IMR-90 (cell line): Measurements from ENCODE around the gene ZNF765. TPM values are rescaled to one million over a fixed set of nuclear protein-coding genes. Genes with fewer than 3 reads are reported as not detected.

Experiments
- ATAC-seq: fragments of 200-7000 bp; cut with Tn5 transposase; 2 replicates; pipeline ENCODE4 v1.9.1; 2020; ENCODE audit warnings: low read depth, mild to moderate bottlenecking, moderate library complexity
- BruUV-seq: library from RNA; stranded (reverse); fragments of 400-500 nt; replicated peaks from 2 replicates; lab custom pipeline; 2021; lab: Mats Ljungman, UMichigan
- CTCF ChIA-PET: fragments of 300-600 bp; formaldehyde crosslinking; extraction: SDS; loops from one replicate; lab custom pipeline; 2021; ENCODE audit warnings: antibody characterized with exemption; lab: Yijun Ruan, JAX
- POLR2A ChIA-PET: fragments of 300-600 bp; sonication (Branson Sonifier 250); formaldehyde crosslinking; loops from one replicate; lab custom pipeline; 2022; ENCODE audit warnings: antibody characterized with exemption; ENCODE audit not compliant: unreplicated experiment; lab: Charles Lee
- DNase-seq: peaks from one replicate; pipeline ENCODE4 v3.0.0; 2013
- H2AFZ ChIP-seq: replicated peaks from 2 replicates; pipeline ENCODE3; 2013; ENCODE audit warnings: low read length, mild to moderate bottlenecking; ENCODE audit not compliant: poor library complexity
- H2AK5ac ChIP-seq: 2 replicates; pipeline ENCODE4 v1.6.1; 2013; ENCODE audit warnings: low read depth, low read length, inconsistent platforms
- H2AK9ac ChIP-seq: replicated peaks from 2 replicates; pipeline ENCODE3; 2013; ENCODE audit warnings: mild to moderate bottlenecking, low read depth, low read length, moderate library complexity; ENCODE audit not compliant: poor library complexity
- H2BK120ac ChIP-seq: 2 replicates; pipeline ENCODE4 v1.6.1; 2013; ENCODE audit warnings: low read depth, low read length, inconsistent platforms
- H2BK15ac ChIP-seq: 3 replicates; pipeline ENCODE4 v1.6.1; 2013; ENCODE audit warnings: low read depth, low read length, inconsistent platforms
- H2BK20ac ChIP-seq: 2 replicates; pipeline ENCODE4 v1.6.1; 2013; ENCODE audit warnings: low read depth, mild to moderate bottlenecking, inconsistent platforms, low read length, moderate library complexity
- H2BK5ac ChIP-seq: 2 replicates; pipeline ENCODE4 v1.6.1; 2013; ENCODE audit warnings: mild to moderate bottlenecking, low read depth, low read length, inconsistent platforms; ENCODE audit not compliant: poor library complexity, severe bottlenecking
- H3K14ac ChIP-seq: replicated peaks from 2 replicates; pipeline ENCODE4 v1.6.1; 2013; ENCODE audit warnings: low read depth, low read length, inconsistent platforms
- H3K18ac ChIP-seq: 2 replicates; pipeline ENCODE4 v1.6.1; 2013; ENCODE audit warnings: low read depth, low read length, control low read depth
- H3K23ac ChIP-seq: 2 replicates; pipeline ENCODE4 v1.6.1; 2013; ENCODE audit warnings: low read depth, low read length, inconsistent platforms
- H3K27ac ChIP-seq: 2 replicates; pipeline ENCODE4 v1.5.1; 2013; ENCODE audit warnings: mild to moderate bottlenecking, control low read depth, low read length; ENCODE audit not compliant: insufficient read depth
- H3K27me3 ChIP-seq: 2 replicates; pipeline ENCODE4 v1.6.1; 2013; ENCODE audit warnings: low read length; ENCODE audit not compliant: control insufficient read depth, insufficient read depth
- H3K36me3 ChIP-seq: 2 replicates; pipeline ENCODE4 v1.6.1; 2013; ENCODE audit warnings: low read length, mixed read lengths; ENCODE audit not compliant: control insufficient read depth, insufficient read depth
- H3K4ac ChIP-seq: 2 replicates; pipeline ENCODE4 v1.6.1; 2013; ENCODE audit warnings: low read depth, low read length, inconsistent platforms
- H3K4me1 ChIP-seq: 2 replicates; pipeline ENCODE4 v1.6.1; 2013; ENCODE audit warnings: low read length, mixed read lengths; ENCODE audit not compliant: control insufficient read depth, insufficient read depth
- H3K4me2 ChIP-seq: 2 replicates; pipeline ENCODE4 v1.6.1; 2013; ENCODE audit warnings: low read depth, mild to moderate bottlenecking, control low read depth, low read length, moderate library complexity
- H3K4me3 ChIP-seq: 2 replicates; pipeline ENCODE4 v1.5.1; 2013; ENCODE audit warnings: low read depth, mild to moderate bottlenecking, control low read depth, low read length, moderate library complexity; ENCODE audit not compliant: insufficient read depth
- H3K56ac ChIP-seq: 2 replicates; pipeline ENCODE4 v1.6.1; 2013; ENCODE audit warnings: low read length, inconsistent platforms; ENCODE audit not compliant: insufficient read depth; ENCODE audit errors: extremely low read depth
- H3K79me1 ChIP-seq, 2 experiments: 2 replicates each; pipeline ENCODE4 v1.6.1; 2013; ENCODE audit warnings: low read length in 2 of 2, inconsistent platforms in 1 of 2, low read depth in 1 of 2
- H3K9ac ChIP-seq: 2 replicates; pipeline ENCODE4 v1.6.1; 2013; ENCODE audit warnings: low read depth, low read length, control low read depth
- H3K9me1 ChIP-seq: 2 replicates; pipeline ENCODE4 v1.6.1; 2013; ENCODE audit warnings: low read length, inconsistent platforms; ENCODE audit not compliant: insufficient read depth
- H3K9me3 ChIP-seq: 2 replicates; pipeline ENCODE4 v1.6.1; 2013; ENCODE audit warnings: low read length; ENCODE audit not compliant: control insufficient read depth, insufficient read depth
- H4K20me1 ChIP-seq: 2 replicates; pipeline ENCODE4 v1.6.1; 2013; ENCODE audit warnings: low read length, inconsistent platforms; ENCODE audit not compliant: insufficient read depth
- H4K5ac ChIP-seq: 2 replicates; pipeline ENCODE4 v1.6.1; 2013; ENCODE audit warnings: mild to moderate bottlenecking, low read depth, low read length, control low read depth
- H4K8ac ChIP-seq, 2 experiments: 2 replicates each; pipeline ENCODE4 v1.6.1; 2013; ENCODE audit warnings: low read depth in 2 of 2, low read length in 2 of 2, control low read depth in 1 of 2, inconsistent platforms in 1 of 2
- H4K91ac ChIP-seq: 2 replicates; pipeline ENCODE4 v1.6.1; 2013; ENCODE audit warnings: low read depth, low read length, inconsistent platforms; ENCODE audit not compliant: insufficient read depth
- BHLHE40 ChIP-seq: fragments of 150-350 bp; IDR thresholded peaks from 2 replicates; pipeline ENCODE4 v1.6.1; 2016; ENCODE audit warnings: mild to moderate bottlenecking, low read depth, low read length
- CEBPB ChIP-seq: IDR thresholded peaks from 2 replicates; pipeline ENCODE4 v1.6.1; 2012; ENCODE audit warnings: low read depth, low read length, improper control_type of control experiment
- FOS ChIP-seq: fragments of 150-350 bp; IDR thresholded peaks from 2 replicates; pipeline ENCODE4 v1.6.1; 2016; ENCODE audit warnings: low read depth, low read length
- MAFK ChIP-seq: IDR thresholded peaks from 2 replicates; pipeline ENCODE4 v1.6.1; 2012; ENCODE audit warnings: low read depth, low read length, improper control_type of control experiment
- MXI1 ChIP-seq: IDR thresholded peaks from 2 replicates; pipeline ENCODE4 v1.6.1; 2012; ENCODE audit warnings: low read depth, mild to moderate bottlenecking, low read length, moderate library complexity, borderline replicate concordance
- NFE2L2 ChIP-seq: fragments of 150-350 bp; IDR thresholded peaks from 2 replicates; pipeline ENCODE4 v1.6.1; 2016; ENCODE audit warnings: low read depth, mild to moderate bottlenecking, low read length
- POLR2A ChIP-seq: IDR thresholded peaks from 2 replicates; pipeline ENCODE4 v1.6.1; 2012; ENCODE audit warnings: mild to moderate bottlenecking, low read depth, low read length
- RAD21 ChIP-seq: IDR thresholded peaks from 2 replicates; pipeline ENCODE4 v1.6.1; 2012; ENCODE audit warnings: low read length, improper control_type of control experiment
- RCOR1 ChIP-seq: IDR thresholded peaks from 2 replicates; pipeline ENCODE4 v1.6.1; 2012; ENCODE audit warnings: mild to moderate bottlenecking, low read length, improper control_type of control experiment; ENCODE audit not compliant: insufficient replicate concordance
- RFX5 ChIP-seq: IDR thresholded peaks from 2 replicates; pipeline ENCODE4 v1.8.0; 2012; ENCODE audit warnings: low read depth, mild to moderate bottlenecking, low read length, moderate library complexity
- SMC3 ChIP-seq: fragments of 150-350 bp; IDR thresholded peaks from 2 replicates; pipeline ENCODE4 v1.6.1; 2016; ENCODE audit warnings: low read depth, mild to moderate bottlenecking, antibody characterized with exemption, low read length, moderate library complexity
- USF2 ChIP-seq: fragments of 150-350 bp; IDR thresholded peaks from 2 replicates; pipeline ENCODE4 v1.6.1; 2017; ENCODE audit warnings: mild to moderate bottlenecking, antibody characterized with exemption, low read length, low read depth
- WGBS, 2 experiments: methylation state at CpG; one replicate each; pipeline versions ENCODE4 v1.1.5 to v1.1.7; 2013; ENCODE audit warnings: missing lambda C conversion rate in 2 of 2; ENCODE audit not compliant: insufficient read length in 1 of 2; ENCODE audit errors: extremely low coverage in 2 of 2; 5-methylcytosine and 5-hydroxymethylcytosine counted together
- dilution Hi-C: fragments of 300-500 bp; cut with HindIII; formaldehyde crosslinking; loops from one replicate; pipeline ENCODE4 v1.14.3; 2018; ENCODE audit warnings: low sequenced_read_pairs; ENCODE audit not compliant: unreplicated experiment
- in situ Hi-C: fragments of 300-500 bp; cut with MboI; formaldehyde crosslinking; loops from 3 replicates; pipeline ENCODE4 v1.14.3; 2019; ENCODE audit warnings: low sequenced_read_pairs, inconsistent platforms, mixed read lengths
- intact Hi-C: fragments of 100-400 bp; cut with micrococcal nuclease; formaldehyde crosslinking; loops from 2 replicates; pipeline ENCODE4 v1.10.0; 2022
- polyA plus RNA-seq, 3 experiments: library from polyadenylated mRNA; depleted of rRNA; stranded (reverse); fragments of >200 nt; gene quantifications; 2 replicates each; pipeline ENCODE4 v1.2.3, GENCODE V29; 2012; ENCODE audit warnings: low replicate concordance in 1 of 3
- total RNA-seq: library from RNA; depleted of rRNA; stranded (reverse); fragments of >200 nt; gene quantifications from 2 replicates; pipeline ENCODE4 v1.2.3, GENCODE V29; 2012
- TF ChIP-seq, protein P1 (sequence below): conservative IDR thresholded peaks from 2 replicates; pipeline ENCODE4 v1.5.1; 2012; ENCODE audit warnings: mild to moderate bottlenecking, low read depth, low read length, improper control_type of control experiment

ZNF765 gene
- total and polyA plus RNA-seq, 2 of the 4 experiments (the other 2 are of a cell fraction) = 2.3 to 18.1 TPM

DNA sequence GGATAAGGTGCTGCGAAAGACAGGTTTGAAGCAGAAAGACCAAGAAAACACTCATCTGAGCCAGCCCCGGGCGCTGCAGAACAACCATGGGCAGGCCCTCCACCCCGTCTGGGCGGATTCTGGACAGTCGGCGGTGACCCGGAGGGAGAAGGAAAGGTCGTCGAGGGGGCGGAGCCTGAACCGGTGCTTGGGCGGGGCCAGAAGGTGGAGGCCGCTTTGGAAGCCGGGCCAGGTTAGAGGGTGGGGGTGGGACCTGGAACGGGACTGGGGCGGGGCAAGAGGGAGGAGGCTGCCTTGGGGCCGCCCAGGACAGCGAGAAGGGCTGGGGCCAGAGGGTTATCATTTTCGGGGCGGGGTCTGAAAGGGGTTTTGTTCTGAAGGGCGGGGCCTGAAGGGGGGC lies 5.0 kb upstream of the ZNF765 start:
- in situ Hi-C loops (no loop called here), intact Hi-C loops (loop anchor here (10.0 kb wide), 1 partner anchor 195 kb away; the partner anchor contains the start of gene ZNF665), dilution Hi-C loops (no loop called here)
- Histone ChIP-seq H4K8ac (no peak overlapping the region), H3K56ac (no peak overlapping the region), H3K79me1 (no peaks in the 10 kb centered on the region), H4K20me1 (no peaks in the 10 kb centered on the region), H3K9ac (no peak overlapping the region), H3K9me1 (no peaks in the 10 kb centered on the region), H3K36me3 (0 out of 2 replicates have a peak, but pooled peaks cover 3% of the 10 kb centered on the region), H3K18ac (no peak overlapping the region), H2AFZ (no peak overlapping the region), H3K4ac (no peak overlapping the region), H3K4me3 (no peak overlapping the region), H3K14ac (no peak overlapping the region), H3K4me2 (no peak overlapping the region), H3K27me3 (no peaks in the 10 kb centered on the region), H4K5ac (no peak overlapping the region), H2BK5ac (no peak overlapping the region), H2AK9ac (no peak overlapping the region), H2AK5ac (no peak overlapping the region), H2BK15ac (no peak overlapping the region), H4K91ac (no peak overlapping the region), H3K23ac (no peak overlapping the region), H2BK120ac (no peak overlapping the region), H3K9me3 (peaks cover 9% of the 10 kb centered on the region), H2BK20ac (no peak overlapping the region), H3K27ac (no peak overlapping the region), H3K4me1 (no peaks in the 10 kb centered on the region; the same call in 1 of the 2 replicates)
- no peak for DNase-seq
- 57% methylated on average over 1 of the region's 22 CpGs; no CpG with 5 or more reads in 1 of the 2 experiments for WGBS, 2 experiments
- BruUV-seq = no TSS peak
- ATAC-seq = no peak
- no peak for TF ChIP-seq NFE2L2
- no peak for TF ChIP-seq RCOR1
- no peak for TF ChIP-seq USF2
- TF ChIP-seq, protein P1, sequence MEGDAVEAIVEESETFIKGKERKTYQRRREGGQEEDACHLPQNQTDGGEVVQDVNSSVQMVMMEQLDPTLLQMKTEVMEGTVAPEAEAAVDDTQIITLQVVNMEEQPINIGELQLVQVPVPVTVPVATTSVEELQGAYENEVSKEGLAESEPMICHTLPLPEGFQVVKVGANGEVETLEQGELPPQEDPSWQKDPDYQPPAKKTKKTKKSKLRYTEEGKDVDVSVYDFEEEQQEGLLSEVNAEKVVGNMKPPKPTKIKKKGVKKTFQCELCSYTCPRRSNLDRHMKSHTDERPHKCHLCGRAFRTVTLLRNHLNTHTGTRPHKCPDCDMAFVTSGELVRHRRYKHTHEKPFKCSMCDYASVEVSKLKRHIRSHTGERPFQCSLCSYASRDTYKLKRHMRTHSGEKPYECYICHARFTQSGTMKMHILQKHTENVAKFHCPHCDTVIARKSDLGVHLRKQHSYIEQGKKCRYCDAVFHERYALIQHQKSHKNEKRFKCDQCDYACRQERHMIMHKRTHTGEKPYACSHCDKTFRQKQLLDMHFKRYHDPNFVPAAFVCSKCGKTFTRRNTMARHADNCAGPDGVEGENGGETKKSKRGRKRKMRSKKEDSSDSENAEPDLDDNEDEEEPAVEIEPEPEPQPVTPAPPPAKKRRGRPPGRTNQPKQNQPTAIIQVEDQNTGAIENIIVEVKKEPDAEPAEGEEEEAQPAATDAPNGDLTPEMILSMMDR = no peak
- no peak for TF ChIP-seq BHLHE40
- TF ChIP-seq RAD21 = no peak
- TF ChIP-seq FOS = no peak
- TF ChIP-seq MXI1 = no peak
- no peak for TF ChIP-seq RFX5
- TF ChIP-seq POLR2A = no peak
- TF ChIP-seq MAFK = no peak
- TF ChIP-seq CEBPB = no peak
- TF ChIP-seq SMC3 = no peak
- CTCF ChIA-PET = no interaction called here
- POLR2A ChIA-PET = no interaction called here
